Dermis blood vessel endothelial cell (primary cell): ENCODE measurements around the gene MAFG. TPM values are rescaled to one million over a fixed set of nuclear protein-coding genes. Genes with fewer than 3 reads are reported as not detected.

Experiments used
- DNase-seq: peaks from one replicate; pipeline ENCODE4 v3.0.0; 2010
- total RNA-seq: library from RNA; depleted of rRNA; stranded (reverse); fragments of >200 nt; gene quantifications from 2 replicates; pipeline ENCODE4 v1.2.3, GENCODE V29; 2014

The MAFG gene
- total RNA-seq, 1 donor from 2014 or later, result 19.7 TPM

GRCh38 chr17:81890447-81891302 is 36.9 kb downstream of the MAFG start:
- DNase-seq, result peak; percentile 51

DNA sequence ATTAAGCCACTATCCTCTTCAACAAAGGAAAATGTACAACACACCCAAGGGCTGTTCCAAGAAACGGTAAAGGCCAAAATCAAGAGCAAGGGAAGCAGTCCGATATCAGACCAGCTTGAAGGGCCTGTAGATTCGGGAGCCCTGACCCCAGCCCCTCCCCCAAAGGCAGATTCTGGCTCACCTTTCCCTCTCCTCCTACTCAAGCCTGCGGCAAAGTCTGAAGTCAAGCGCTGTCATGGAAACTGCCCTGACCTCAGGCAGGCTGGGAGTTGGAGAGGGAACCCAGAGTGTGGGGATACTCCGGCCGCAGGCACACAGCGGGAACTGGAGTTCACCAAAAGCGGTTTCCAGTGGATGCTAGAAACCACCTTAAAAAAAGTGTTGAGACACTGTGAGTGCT is 37.9 kb downstream of the MAFG start:
- DNase-seq, result no peak

- DNase-seq, result no peak
Observed at GRCh38 chr17:81888988-81889595, 38.4 kb downstream of the MAFG start.

GRCh38 chr17:81888105-81888987 is 39.2 kb downstream of the MAFG start:
- no peak for DNase-seq

GRCh38 chr17:81885869-81886548 is 41.5 kb downstream of the MAFG start:
- DNase-seq, result no peak

DNA sequence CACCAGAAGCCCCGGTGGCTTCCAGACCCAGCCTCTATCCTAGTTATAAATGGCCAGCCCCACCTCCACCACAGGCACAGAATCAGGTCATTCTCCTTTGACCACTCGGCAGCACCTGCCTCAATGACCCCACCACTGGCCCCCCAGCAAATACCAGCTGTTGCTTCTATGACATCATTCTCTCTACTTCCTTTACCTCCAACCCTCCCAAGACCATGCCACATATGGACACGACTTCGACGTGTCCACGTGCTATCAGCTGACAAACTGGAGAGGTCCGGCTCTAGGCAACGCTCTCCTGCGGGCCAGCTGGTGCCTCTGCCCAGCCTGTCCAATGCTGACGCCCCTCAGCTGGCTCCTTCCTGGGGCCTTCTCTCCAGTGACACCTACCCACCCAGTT is 42.1 kb downstream of the MAFG start:
- no peak for DNase-seq

- DNase-seq, result no peak
Observed at GRCh38 chr17:81884968-81885367, 42.6 kb downstream of the MAFG start.

DNA sequence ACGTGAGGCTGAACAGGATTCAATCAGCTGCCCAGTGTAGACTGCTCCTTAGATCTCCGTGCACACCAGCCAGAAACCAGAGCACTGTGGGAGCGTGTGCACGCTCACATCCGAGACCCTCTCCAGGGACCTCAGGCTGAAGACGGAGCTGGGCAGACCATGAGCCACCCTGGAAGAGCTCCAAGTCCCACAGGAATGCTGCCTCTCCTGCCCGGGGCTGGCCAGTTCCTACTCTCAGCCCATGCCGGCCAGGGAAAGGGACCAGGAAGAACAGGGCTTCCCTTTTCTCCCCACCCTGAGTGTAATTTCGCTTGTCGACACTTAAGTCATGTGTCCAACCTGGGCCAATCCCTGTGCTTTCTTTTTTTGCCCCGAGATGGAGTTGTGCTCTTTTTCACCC is 43.0 kb downstream of the MAFG start:
- DNase-seq, result no peak

GRCh38 chr17:81879121-81879520 is 48.4 kb downstream of the MAFG start:
- DNase-seq, result no peak

DNA sequence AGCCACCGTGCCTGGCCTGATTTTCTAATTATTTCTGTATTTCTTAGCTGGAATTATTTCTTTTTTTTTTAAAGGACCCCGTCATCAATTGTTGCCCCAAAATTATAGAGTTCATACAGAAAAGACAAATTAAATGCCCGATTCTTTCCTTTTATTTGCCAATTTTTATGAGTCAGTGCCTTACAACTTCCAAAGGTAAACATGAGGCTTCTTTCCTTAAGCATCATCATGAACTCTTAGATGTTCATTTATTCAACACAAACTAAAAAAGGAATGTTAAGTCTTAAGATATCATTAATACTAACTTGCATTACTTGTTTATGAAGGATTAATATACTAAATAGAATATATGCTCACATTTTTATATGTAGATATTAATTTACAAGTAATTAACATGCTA is 49.2 kb downstream of the MAFG start:
- no peak for DNase-seq

- no peak for DNase-seq
Observed at GRCh38 chr17:81877569-81877968, 50.0 kb downstream of the MAFG start.

GRCh38 chr17:81871387-81872230 is 55.9 kb downstream of the MAFG start:
- peak; percentile 92 for DNase-seq

- DNase-seq, result no peak
Observed at GRCh38 chr17:81870981-81871386, 56.6 kb downstream of the MAFG start, which contains the start of gene ARHGDIA. TSS of gene ARHGDIA (minus strand) at chr17:81871337. CDS start at chr17:81869930, 1,407 bp downstream.

DNA sequence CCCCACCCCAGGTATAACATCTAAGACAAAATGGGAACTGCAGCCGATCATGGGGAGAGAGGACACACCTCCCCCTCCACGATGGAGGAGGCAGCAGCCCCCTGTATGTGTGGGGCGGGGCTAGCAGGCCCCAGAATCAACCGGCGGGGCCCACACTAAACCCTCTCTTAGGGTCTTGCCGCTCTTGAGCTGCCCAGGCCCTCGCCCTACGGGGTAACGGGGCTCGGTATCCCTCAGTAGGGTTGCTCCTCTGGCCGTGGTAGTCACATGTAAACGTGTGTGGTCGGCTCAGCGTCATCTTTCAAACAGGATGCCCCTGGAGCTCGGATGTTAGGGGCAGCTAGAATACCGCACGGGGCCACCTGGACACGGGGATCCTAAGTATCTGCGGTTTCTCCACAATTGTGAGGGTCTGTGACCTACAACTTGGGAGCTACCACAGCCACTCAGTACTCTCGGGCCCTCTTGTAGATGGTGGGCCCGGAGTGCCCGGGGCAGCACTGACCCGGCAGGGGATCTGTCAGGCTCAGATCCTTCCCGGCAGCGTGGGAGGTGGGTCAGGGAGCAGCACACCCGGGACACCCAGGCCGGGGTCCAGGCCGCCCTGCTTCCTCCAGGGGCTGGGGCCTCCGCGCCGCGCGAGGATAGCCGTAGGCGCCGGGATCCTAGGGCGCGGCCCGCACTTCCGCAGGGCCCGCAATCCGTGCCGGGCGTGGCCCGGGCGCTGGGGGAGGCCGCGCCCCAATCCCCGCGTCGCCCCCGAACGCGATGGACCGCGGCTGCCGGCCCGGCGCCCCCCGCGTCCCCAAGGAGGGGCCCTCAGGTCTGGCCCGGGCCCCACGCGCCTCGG is 57.2 kb downstream of the MAFG start:
- peak; percentile 62 for DNase-seq

GRCh38 chr17:81869221-81870130 is 58.1 kb downstream of the MAFG start:
- peak; percentile 61 for DNase-seq

GRCh38 chr17:81868674-81869220 is 58.8 kb downstream of the MAFG start:
- DNase-seq, result no peak
